Neutrophil (primary cell): ENCODE data around the gene CRYBG3.

Experiments used
- H3K27ac ChIP-seq: fragments of 200-600 bp; sonication (generic); 2 replicates; pipeline ENCODE4 v1.5.1; 2016; ENCODE audit warnings: mild to moderate bottlenecking, moderate library complexity
- H3K27me3 ChIP-seq: fragments of 200-600 bp; sonication (generic); 2 replicates; pipeline ENCODE4 v1.6.0; 2016; ENCODE audit warnings: mild to moderate bottlenecking
- H3K36me3 ChIP-seq: fragments of 200-600 bp; sonication (generic); 2 replicates; pipeline ENCODE4 v1.5.1; 2017
- H3K4me1 ChIP-seq, 2 experiments: fragments of 200-600 bp in 1 of 2; sonication (generic) in 1 of 2; 1 replicate in 1 of 2; 2 replicates in 1 of 2; pipeline versions ENCODE4 v1.5.1 to v1.6.1; 2013 to 2016; ENCODE audit warnings: low read depth in 1 of 2, low read length in 1 of 2, mild to moderate bottlenecking in 1 of 2, moderate library complexity in 1 of 2; ENCODE audit not compliant: control insufficient read depth in 1 of 2, insufficient read depth in 1 of 2
- H3K4me3 ChIP-seq, 2 experiments: fragments of 200-600 bp in 1 of 2; sonication (generic) in 1 of 2; 1 replicate in 1 of 2; 2 replicates in 1 of 2; pipeline ENCODE4 v1.5.1; 2013 to 2016; ENCODE audit warnings: low read depth in 1 of 2, low read length in 1 of 2, mild to moderate bottlenecking in 1 of 2, moderate library complexity in 1 of 2
- H3K9me3 ChIP-seq: fragments of 200-600 bp; sonication (generic); 2 replicates; pipeline ENCODE4 v1.5.1; 2016
- CTCF ChIP-seq: fragments of 200-600 bp; sonication (generic); IDR thresholded peaks from 2 replicates; pipeline ENCODE4 v1.5.1; 2016; ENCODE audit warnings: antibody characterized with exemption

Gene CRYBG3

GRCh38 chr3:97960993-97961766 is 139.4 kb downstream of the CRYBG3 start:
- no peak for TF ChIP-seq CTCF
- no peak overlapping the region for H3K27ac ChIP-seq
- no peaks in the 10 kb centered on the region for H3K9me3 ChIP-seq
- no peaks in the 10 kb centered on the region for H3K27me3 ChIP-seq
- H3K4me1 ChIP-seq = no peaks in the 10 kb centered on the region
- no peaks in the 10 kb centered on the region for H3K36me3 ChIP-seq
- H3K4me3 ChIP-seq = no peak overlapping the region

- Histone ChIP-seq H3K36me3 (no peaks in the 10 kb centered on the region), H3K4me3 (no peak overlapping the region), H3K27ac (no peak overlapping the region), H3K9me3 (no peaks in the 10 kb centered on the region), H3K4me1 (peaks cover 11 to 23% of the 10 kb centered on the region in 2 experiments), H3K27me3 (peaks cover 39% of the 10 kb centered on the region)
- TF ChIP-seq CTCF = no peak
Measured at GRCh38 chr3:97967966-97968365, 146.2 kb downstream of the CRYBG3 start.

DNA sequence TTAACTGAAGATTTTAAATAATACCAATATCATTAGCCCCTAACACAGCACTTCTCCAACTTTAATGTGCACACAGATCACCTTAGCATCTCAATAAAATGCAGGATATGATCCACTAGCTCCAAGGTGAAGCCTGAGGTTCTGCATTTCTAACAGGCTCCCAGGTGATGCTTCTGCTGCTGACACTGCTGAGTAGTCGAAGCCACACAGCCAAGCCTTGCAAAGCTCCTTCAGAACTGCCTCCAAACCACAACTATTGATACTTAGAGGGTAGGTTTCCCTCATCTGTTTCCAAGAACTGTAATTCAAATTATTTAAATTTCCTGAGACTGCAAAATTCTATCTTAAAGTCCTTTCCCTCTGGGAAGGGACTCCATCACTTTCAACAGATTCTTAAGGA is 146.6 kb downstream of the CRYBG3 start:
- Histone ChIP-seq H3K4me1 (peaks cover 11 to 23% of the 10 kb centered on the region in 2 experiments), H3K9me3 (no peaks in the 10 kb centered on the region), H3K4me3 (no peak overlapping the region), H3K27ac (no peak overlapping the region), H3K27me3 (peaks cover 43% of the 10 kb centered on the region), H3K36me3 (no peaks in the 10 kb centered on the region)
- no peak for TF ChIP-seq CTCF

DNA sequence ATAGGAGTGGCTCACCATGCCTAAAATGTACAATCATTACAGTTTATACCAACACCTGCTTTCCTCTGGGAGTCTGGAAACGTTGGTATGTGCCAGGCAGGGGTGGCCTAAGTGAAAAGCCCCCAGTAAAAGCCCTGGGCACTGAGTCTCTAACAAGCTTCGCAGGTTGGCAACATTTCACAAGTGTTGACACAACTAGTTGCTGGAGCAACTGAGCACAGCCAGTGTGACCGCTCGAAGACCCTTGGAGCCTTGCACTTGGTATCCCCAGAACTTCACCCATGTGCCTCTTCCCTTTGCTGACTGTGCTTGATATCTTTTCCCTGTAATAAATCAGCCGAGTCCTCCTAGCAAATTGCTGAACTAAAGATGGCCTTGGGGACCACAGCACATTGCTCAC is 147.7 kb downstream of the CRYBG3 start:
- Histone ChIP-seq H3K9me3 (no peaks in the 10 kb centered on the region), H3K4me3 (no peak overlapping the region), H3K4me1 (peaks cover 11 to 23% of the 10 kb centered on the region in 2 experiments), H3K27ac (no peak overlapping the region), H3K36me3 (no peaks in the 10 kb centered on the region), H3K27me3 (peaks cover 55% of the 10 kb centered on the region)
- no peak for TF ChIP-seq CTCF

DNA sequence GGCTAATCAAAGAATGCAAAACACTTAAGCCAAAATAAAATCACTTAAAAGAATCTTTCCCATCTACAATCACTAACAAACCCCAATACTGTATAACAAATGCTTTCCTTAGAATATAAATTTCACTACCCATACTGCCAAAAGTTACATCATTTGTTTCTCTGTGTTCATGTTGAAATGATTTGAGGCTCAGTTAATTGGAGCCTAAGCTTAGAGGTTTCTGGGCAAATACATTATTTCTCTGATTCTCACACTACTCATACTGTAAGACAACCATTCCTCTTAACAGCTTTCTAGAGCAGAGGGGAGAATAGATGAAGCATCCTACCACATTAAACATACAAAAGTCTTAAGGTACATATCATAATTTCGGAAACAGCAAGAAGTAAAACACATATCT is 148.3 kb downstream of the CRYBG3 start:
- H3K4me3 ChIP-seq = no peak overlapping the region
- no peaks in the 10 kb centered on the region for H3K36me3 ChIP-seq
- no peak for TF ChIP-seq CTCF
- H3K9me3 ChIP-seq = no peaks in the 10 kb centered on the region
- peaks cover 11 to 23% of the 10 kb centered on the region in 2 experiments for H3K4me1 ChIP-seq
- H3K27me3 ChIP-seq = peaks cover 61% of the 10 kb centered on the region
- no peak overlapping the region for H3K27ac ChIP-seq
